ENCODE results near the gene TMEM59L.
"Not testable (repeated sequence)": the region's sequence is repeated elsewhere in the genome, so short reads cannot be mapped to it uniquely, and the experiment has no call there.

Gene TMEM59L

DNA sequence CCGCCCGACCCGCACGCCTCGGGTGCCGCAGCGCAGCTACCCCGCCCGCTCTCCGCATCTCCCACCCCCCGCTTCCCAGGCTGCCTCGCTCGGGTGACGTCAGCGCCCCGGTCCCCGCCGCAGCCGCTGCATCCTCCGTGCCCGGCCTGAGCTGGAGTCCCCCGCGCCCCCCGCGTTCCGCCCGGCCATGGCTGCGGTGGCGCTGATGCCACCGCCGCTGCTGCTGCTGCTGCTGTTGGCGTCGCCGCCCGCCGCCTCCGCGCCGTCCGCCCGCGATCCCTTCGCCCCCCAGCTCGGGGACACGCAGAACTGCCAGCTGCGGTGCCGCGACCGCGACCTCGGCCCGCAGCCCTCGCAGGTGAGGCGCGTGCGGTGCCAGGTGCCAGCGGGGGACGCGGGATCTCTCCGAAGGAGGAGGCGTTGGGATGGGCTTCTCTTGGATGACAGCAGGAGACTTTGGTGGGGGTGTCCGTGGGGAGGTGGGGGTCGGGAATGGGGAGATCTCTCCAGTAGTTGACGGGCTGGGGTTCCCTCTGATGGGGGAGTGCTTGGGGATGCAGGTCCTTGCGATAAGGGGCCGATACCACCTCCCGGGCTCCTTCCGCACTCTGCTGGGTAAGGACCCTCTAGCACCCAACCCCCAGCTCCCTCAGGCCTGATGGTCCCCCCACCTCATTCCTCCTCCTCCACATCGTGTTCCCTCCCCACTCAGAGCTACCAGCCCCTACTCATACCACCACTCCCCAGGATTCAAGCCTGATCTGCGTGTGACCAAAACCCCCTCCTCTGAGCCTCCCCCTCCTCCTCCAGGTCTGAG lies at the start of gene TMEM59L:
Gene TMEM59L (plus strand): TSS at position 99 of the 817 bp plus-strand sequence. CDS start 89 bp downstream, at position 188.
- no peak for DNase-seq (ENCODE audit: low spot score)
- FAIRE-seq: no peak

DNA sequence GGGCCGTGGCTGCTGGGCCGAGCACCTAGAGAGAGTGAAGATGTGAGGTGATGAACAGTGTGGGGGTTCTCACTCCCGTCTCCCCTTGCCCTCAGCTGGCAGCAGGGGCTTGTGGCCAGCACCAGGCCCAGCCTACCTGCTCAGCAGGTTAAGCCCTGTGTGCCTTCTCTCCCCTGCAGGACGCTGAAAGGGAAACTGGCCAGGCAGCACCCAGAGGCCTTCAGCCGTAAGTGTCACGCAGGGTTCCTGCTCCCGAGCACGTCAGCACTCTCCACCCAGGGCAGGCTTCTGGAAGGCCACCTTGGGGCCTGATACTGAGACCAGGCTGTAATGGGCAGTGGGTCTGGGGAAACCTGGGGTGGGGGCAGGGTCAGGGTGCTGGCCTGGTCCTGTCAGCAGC lies 45.7 kb upstream of the TMEM59L start:
- DNase-seq (ENCODE audit: low spot score) (no peak), FAIRE-seq (no peak)

GRCh38 chr19:18568367-18568766 lies 44.3 kb upstream of the TMEM59L start:
- no peak for DNase-seq (ENCODE audit: low spot score)

DNA sequence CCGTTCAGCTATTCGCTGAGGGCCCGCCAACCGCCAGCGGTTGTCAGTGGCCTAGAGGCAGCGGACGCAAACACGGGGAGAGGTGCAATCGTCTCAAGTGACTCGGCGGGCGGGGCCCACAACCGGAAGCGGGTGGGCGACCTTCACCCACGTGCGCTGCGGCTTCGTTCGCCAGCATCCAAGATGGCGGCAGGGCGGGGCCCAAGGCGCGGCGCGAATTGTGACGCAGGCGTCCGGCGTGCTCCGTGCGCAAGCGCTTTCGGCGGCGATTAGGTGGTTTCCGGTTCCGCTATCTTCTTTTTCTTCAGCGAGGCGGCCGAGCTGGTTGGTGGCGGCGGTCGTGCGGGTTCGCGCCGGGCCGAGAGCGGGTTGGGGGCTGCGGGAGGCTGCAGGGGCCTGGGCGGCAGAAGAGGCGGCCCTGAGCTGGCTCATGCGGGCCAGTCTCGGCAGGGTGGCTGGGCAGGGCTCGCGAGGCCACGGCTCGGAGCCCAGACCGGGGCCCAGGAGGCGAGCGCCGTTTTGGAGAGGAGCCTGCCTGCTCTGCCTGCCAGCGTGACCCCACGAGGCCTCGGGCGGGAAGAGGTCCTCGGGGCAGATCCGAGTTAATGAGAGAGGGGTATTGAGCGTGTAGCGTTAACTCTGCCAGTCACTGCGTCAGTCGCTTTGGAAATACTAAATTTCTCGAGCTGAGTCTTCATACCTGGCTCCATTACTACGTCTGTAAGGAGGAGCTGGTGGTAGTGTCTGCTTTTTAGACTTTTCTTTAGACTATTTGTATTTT lies 40.9 kb upstream of the TMEM59L start, which contains the start of gene UBA52:
Gene UBA52 (plus strand): TSS at position 294 of the 781 bp plus-strand sequence. CDS start 1,444 bp downstream, outside the sequence.
- peak; percentile 67 for FAIRE-seq
- peak; percentile 84 for DNase-seq (ENCODE audit: low spot score)

More at GRCh38 chr19:18568367-18568766, 44.3 kb upstream of the TMEM59L start:
- no peak for FAIRE-seq

GRCh38 chr19:18574691-18575291 lies 37.9 kb upstream of the TMEM59L start:
- no peak for FAIRE-seq
- no peak for DNase-seq (ENCODE audit: low spot score)

DNA sequence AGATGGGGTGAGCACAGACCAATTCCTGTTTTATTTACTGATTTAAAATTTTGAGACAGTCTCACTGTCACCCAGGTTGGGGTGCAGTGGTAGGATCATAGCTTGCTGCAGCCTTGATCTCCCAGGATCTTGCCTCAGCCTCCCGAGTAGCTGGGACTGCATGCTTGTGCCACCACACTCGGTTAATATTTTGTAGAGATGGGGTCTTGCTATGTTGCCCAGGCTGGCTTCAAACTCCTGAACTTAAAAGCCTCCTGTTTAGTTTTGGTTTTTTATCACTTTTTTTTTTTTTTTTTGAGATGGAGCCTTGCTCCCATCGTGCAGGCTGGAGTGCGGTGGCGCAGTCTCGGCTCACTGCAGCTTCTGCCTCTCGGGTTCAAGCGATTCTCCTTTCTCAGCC lies 36.3 kb upstream of the TMEM59L start:
- FAIRE-seq: no peak
- DNase-seq (ENCODE audit: low spot score): no peak

- no peak for DNase-seq (ENCODE audit: low spot score)
- FAIRE-seq: no peak
Observed at GRCh38 chr19:18577365-18577914, 35.2 kb upstream of the TMEM59L start.

- FAIRE-seq (no peak), DNase-seq (ENCODE audit: low spot score) (no peak)
Observed at GRCh38 chr19:18580311-18580710, 32.4 kb upstream of the TMEM59L start.

DNA sequence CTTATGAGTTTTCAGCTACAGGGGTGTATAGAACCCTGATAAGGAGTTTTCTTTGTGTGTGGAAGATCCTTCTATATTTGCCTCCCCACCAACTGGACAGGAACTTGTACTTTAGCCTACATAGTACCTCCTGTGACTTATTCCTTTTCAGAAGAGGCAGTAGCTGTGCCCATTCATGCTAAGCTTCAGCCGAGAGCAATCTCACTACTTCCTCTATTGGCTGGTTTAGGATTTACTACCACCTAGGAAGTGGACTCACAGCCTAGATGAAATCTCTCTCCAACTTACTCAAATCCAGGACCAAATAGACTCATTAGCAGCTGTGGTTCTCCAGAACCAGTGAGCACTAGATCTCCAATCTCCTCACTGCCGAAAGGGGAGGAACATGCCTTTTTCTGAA lies 26.4 kb upstream of the TMEM59L start:
- FAIRE-seq (no peak), DNase-seq (ENCODE audit: low spot score) (no peak)

DNA sequence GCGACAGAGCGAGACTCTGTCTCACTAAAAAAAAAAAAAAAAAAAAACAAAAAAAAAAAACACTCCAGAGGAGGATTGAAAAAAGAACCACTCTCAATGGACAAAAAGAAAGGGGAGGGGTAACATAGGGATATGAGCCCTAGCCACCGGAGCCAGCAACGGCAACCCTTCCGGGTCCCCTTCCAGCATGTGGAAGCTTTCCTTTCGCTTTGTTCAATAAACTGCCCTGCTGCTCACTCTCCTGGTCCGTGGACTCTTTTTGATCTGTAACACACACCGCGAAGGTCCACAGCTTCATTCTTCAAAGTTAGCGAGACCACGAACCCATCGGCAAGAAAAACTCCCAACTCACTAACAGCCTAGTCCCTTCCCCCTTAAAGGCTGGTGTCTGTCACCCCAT lies 25.1 kb upstream of the TMEM59L start:
- FAIRE-seq (no peak), DNase-seq (ENCODE audit: low spot score) (no peak)

GRCh38 chr19:18587962-18588610 lies 24.6 kb upstream of the TMEM59L start:
- no peak for FAIRE-seq
- no peak for DNase-seq (ENCODE audit: low spot score)

- FAIRE-seq: no peak
Observed at GRCh38 chr19:18588611-18589379, 23.9 kb upstream of the TMEM59L start, which contains the start of gene REX1BD. Gene REX1BD (plus strand): TSS chr19:18588798. CDS start chr19:18588802, 4 bp downstream.

GRCh38 chr19:18589380-18590272 lies 23.0 kb upstream of the TMEM59L start:
- FAIRE-seq (no peak), DNase-seq (ENCODE audit: low spot score) (peak; percentile 31)

More at GRCh38 chr19:18588611-18589379, 23.9 kb upstream of the TMEM59L start, which contains the start of gene REX1BD:
- peak; percentile 60 for DNase-seq (ENCODE audit: low spot score)

GRCh38 chr19:18590273-18591272 lies 22.1 kb upstream of the TMEM59L start:
- no peak for FAIRE-seq

GRCh38 chr19:18591735-18592385 lies 20.8 kb upstream of the TMEM59L start:
- FAIRE-seq (no peak), DNase-seq (ENCODE audit: low spot score) (no peak)

More at GRCh38 chr19:18590273-18591272, 22.1 kb upstream of the TMEM59L start:
- no peak for DNase-seq (ENCODE audit: low spot score)

DNA sequence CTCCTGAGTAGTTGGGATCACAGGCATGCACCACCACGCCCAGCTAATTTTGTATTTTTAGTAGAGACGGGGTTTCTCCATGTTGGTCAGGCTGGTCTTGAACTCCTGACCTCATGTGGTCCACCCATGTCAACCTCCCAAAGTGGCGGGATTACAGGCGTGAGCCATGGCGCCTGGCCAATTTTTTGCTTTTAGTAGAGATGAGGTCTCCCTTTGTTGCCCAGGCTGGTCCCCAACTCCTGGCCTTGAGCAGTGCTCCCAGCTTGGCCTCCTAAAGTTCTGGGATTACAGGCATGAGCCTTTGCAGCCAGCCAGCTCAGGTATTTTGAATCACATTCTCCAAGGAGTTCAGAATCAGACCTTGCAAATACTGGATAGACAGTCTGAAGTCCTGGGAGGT lies 19.9 kb upstream of the TMEM59L start:
- DNase-seq (ENCODE audit: low spot score): not testable (repeated sequence)

More for the DNA sequence above, 19.9 kb upstream of the TMEM59L start:
- not testable (repeated sequence) for FAIRE-seq

Data from RCC 7860 (cell line).